ENCODE data around the gene ATP8B1.

- TF ChIP-seq CTCF (conservative IDR thresholded peaks at IDR 0.05; ENCODE audit: low read depth, low read length): no peak
- no peak for TF ChIP-seq EZH2 (IDR thresholded peaks at IDR 0.05; ENCODE audit: low read length, unreplicated experiment)
Observed at GRCh38 chr18:57772387-57772799, 30.7 kb downstream of the ATP8B1 start.
